ENCODE data around the gene ZFPM1. TPM values are rescaled to one million over a fixed set of nuclear protein-coding genes. Genes with fewer than 3 reads are reported as not detected.
A peak's percentile ranks its signal among the peaks of the same experiment; 100 is the strongest.

Gene ZFPM1
- total and polyA plus RNA-seq, 10 donors: 2.3 to 25.3 (median 8.9) TPM

DNA sequence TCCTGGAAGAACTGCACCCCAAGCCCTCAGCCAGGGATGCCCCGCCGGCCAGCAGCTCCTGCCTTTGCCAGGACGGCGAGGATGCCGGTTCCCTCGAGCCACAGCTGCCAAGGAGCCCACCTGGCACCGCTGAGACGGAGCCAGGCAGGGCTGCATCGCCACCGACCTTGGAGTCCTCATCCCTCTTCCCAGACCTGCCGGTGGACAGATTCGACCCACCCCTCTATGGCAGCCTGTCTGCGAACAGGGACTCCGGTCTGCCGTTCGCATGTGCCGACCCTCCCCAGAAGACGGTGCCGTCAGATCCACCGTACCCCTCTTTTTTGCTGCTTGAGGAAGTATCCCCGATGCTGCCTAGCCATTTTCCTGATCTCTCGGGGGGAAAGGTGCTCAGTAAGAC, 21.4 kb upstream of the ZFPM1 start:
- TF ChIP-seq POLR2A (IDR thresholded peaks at IDR 0.05): no peak
- TF ChIP-seq, protein P1, sequence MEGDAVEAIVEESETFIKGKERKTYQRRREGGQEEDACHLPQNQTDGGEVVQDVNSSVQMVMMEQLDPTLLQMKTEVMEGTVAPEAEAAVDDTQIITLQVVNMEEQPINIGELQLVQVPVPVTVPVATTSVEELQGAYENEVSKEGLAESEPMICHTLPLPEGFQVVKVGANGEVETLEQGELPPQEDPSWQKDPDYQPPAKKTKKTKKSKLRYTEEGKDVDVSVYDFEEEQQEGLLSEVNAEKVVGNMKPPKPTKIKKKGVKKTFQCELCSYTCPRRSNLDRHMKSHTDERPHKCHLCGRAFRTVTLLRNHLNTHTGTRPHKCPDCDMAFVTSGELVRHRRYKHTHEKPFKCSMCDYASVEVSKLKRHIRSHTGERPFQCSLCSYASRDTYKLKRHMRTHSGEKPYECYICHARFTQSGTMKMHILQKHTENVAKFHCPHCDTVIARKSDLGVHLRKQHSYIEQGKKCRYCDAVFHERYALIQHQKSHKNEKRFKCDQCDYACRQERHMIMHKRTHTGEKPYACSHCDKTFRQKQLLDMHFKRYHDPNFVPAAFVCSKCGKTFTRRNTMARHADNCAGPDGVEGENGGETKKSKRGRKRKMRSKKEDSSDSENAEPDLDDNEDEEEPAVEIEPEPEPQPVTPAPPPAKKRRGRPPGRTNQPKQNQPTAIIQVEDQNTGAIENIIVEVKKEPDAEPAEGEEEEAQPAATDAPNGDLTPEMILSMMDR (IDR thresholded peaks at IDR 0.05 in 8 of 11, conservative IDR thresholded peaks at IDR 0.05 in 3 of 11): no peak
- no peak for TF ChIP-seq POLR2AphosphoS5 (IDR thresholded peaks at IDR 0.05)
- Histone ChIP-seq H3K36me3 (no peaks in the 10 kb centered on the region), H3K27me3 (replicated peaks in 1 of 7) (peaks cover 0 to 29% (median 0%) of the 10 kb centered on the region in 7 donors), H3K9me3 (no peaks in the 10 kb centered on the region), H3K4me1 (peaks cover 7 to 67% (median 37%) of the 10 kb centered on the region in 6 donors), H3K4me3 (peak overlapping the region in 1 of 8 donors; percentile 78), H3K27ac (no peak overlapping the region)
- DNase-seq: no peak
- intact Hi-C loops (cut with DNase I; ENCODE audit: low total_unique reads): loop anchor here (10.0 kb wide), 1 partner anchor 237 kb away; no protein-coding TSS in a partner anchor
- 88 to 96% (median 92%) methylated on average over 20 to 22 of the region's 22 CpGs for WGBS, 5 donors

DNA sequence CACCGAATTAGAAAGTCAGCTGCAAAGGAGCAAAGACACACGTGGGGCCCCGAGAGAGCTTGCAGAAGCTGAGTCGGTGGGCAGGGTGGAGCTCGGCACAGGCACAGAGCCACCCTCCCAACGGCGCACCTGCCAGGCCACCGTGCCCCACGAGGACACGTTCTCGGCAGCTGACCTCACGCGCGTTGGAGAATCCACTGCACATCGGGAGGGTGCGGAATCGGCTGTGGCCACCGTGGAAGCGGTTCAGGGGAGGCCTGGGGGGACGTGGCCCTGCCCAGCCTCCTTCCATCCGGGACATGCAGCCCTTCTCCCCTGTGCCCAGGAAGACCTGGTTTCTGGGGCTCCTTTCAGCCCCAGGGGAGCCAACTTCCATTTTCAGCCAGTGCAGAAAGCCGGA, 20.9 kb upstream of the ZFPM1 start:
- TF ChIP-seq, protein P1 (IDR thresholded peaks at IDR 0.05 in 8 of 11, conservative IDR thresholded peaks at IDR 0.05 in 3 of 11): no peak
- TF ChIP-seq POLR2A (IDR thresholded peaks at IDR 0.05) (no peak), POLR2AphosphoS5 (IDR thresholded peaks at IDR 0.05) (no peak)
- Histone ChIP-seq H3K27me3 (replicated peaks in 1 of 7) (peaks cover 0 to 29% (median 0%) of the 10 kb centered on the region in 7 donors), H3K36me3 (no peaks in the 10 kb centered on the region), H3K27ac (no peak overlapping the region), H3K4me3 (no peak overlapping the region), H3K4me1 (peaks cover 7 to 69% (median 39%) of the 10 kb centered on the region in 6 donors), H3K9me3 (no peaks in the 10 kb centered on the region)
- intact Hi-C loops (cut with DNase I; ENCODE audit: low total_unique reads): loop anchor here (10.0 kb wide), 1 partner anchor 237 kb away; no protein-coding TSS in a partner anchor
- WGBS, 5 donors: 90 to 99% (median 93%) methylated on average over 20 to 22 of the region's 22 CpGs
- no peak for DNase-seq

DNA sequence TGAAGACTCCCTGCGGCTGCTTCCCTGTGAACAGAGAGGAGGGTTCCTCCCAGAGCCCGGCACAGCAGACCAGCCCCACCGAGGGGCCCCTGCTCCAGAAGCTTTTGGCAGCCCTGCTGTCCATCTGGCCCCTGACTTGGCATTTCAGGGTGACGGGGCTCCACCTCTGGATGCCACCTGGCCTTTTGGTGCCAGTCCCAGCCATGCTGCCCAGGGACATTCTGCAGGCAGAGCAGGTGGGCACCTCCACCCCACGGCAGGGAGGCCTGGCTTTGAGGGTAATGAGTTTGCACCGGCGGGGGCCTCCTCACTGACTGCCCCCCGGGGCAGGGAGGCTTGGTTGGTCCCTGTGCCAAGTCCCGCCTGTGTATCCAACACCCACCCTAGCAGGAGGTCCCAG, 20.3 kb upstream of the ZFPM1 start:
- intact Hi-C loops (cut with DNase I; ENCODE audit: low total_unique reads): loop anchor here (10.0 kb wide), 1 partner anchor 238 kb away; no protein-coding TSS in a partner anchor

More for the DNA sequence above, 20.3 kb upstream of the ZFPM1 start:
- Histone ChIP-seq H3K9me3 (no peaks in the 10 kb centered on the region), H3K4me3 (no peak overlapping the region), H3K27me3 (replicated peaks in 1 of 7) (peaks cover 0 to 29% (median 0%) of the 10 kb centered on the region in 7 donors), H3K27ac (no peak overlapping the region), H3K36me3 (no peaks in the 10 kb centered on the region), H3K4me1 (peaks cover 7 to 75% (median 44%) of the 10 kb centered on the region in 6 donors)
- no peak for TF ChIP-seq POLR2A (IDR thresholded peaks at IDR 0.05)
- TF ChIP-seq, protein P1 (IDR thresholded peaks at IDR 0.05 in 8 of 11, conservative IDR thresholded peaks at IDR 0.05 in 3 of 11): no peak
- no peak for TF ChIP-seq POLR2AphosphoS5 (IDR thresholded peaks at IDR 0.05)
- 86 to 93% (median 91%) methylated on average over 2 to 9 of the region's 9 CpGs for WGBS, 5 donors
- no peak for DNase-seq
